Hepatocyte (in vitro differentiated cells): Measurements from ENCODE around the gene HIGD1C. TPM values are rescaled to one million over a fixed set of nuclear protein-coding genes. Genes with fewer than 3 reads are reported as not detected.

Source experiments
- DNase-seq: peaks from one replicate; pipeline ENCODE4 v3.0.0-alpha.2; 2016; ENCODE audit warnings: low spot score
- H2AFZ ChIP-seq: fragments of 200-600 bp; sonication (generic); 2 replicates; pipeline ENCODE4 v1.6.0; 2016; ENCODE audit warnings: antibody characterized with exemption, mild to moderate bottlenecking
- H3K27ac ChIP-seq: fragments of 200-600 bp; sonication (generic); 2 replicates; pipeline ENCODE4 v1.5.1; 2016; ENCODE audit warnings: mild to moderate bottlenecking
- H3K27me3 ChIP-seq: fragments of 200-600 bp; sonication (generic); 2 replicates; pipeline ENCODE4 v1.6.1; 2016
- H3K36me3 ChIP-seq: fragments of 200-600 bp; sonication (generic); replicated peaks from 2 replicates; pipeline ENCODE4 v1.5.1; 2016; ENCODE audit warnings: low read depth; ENCODE audit not compliant: insufficient read depth
- H3K4me1 ChIP-seq: fragments of 200-600 bp; sonication (generic); 2 replicates; pipeline ENCODE4 v1.5.1; 2016; ENCODE audit warnings: mild to moderate bottlenecking, moderate library complexity; ENCODE audit not compliant: insufficient read depth
- H3K4me2 ChIP-seq: fragments of 200-600 bp; sonication (generic); 2 replicates; pipeline ENCODE4 v1.6.0; 2016
- H3K4me3 ChIP-seq: fragments of 200-600 bp; sonication (generic); 2 replicates; pipeline ENCODE4 v1.5.1; 2016; ENCODE audit warnings: mild to moderate bottlenecking
- H3K79me2 ChIP-seq: fragments of 200-600 bp; sonication (generic); 2 replicates; pipeline ENCODE4 v1.6.0; 2017; ENCODE audit warnings: mild to moderate bottlenecking
- H3K9me2 ChIP-seq: fragments of 200-600 bp; sonication (generic); replicated peaks from 2 replicates; pipeline ENCODE4 v1.6.0; 2017; ENCODE audit warnings: mild to moderate bottlenecking; ENCODE audit not compliant: insufficient read depth
- H3K9me3 ChIP-seq: fragments of 200-600 bp; sonication (generic); 2 replicates; pipeline ENCODE4 v1.5.1; 2016; ENCODE audit warnings: low read depth, mild to moderate bottlenecking
- H4K20me1 ChIP-seq: fragments of 200-600 bp; sonication (generic); 2 replicates; pipeline ENCODE4 v1.6.0; 2016; ENCODE audit warnings: mild to moderate bottlenecking; ENCODE audit not compliant: insufficient read depth, poor library complexity, severe bottlenecking
- EZH2 ChIP-seq: fragments of 200-600 bp; sonication (generic); IDR thresholded peaks from 2 replicates; pipeline ENCODE4 v1.6.1; 2016; ENCODE audit warnings: antibody characterized with exemption, mild to moderate bottlenecking, borderline replicate concordance
- EZH2phosphoT487 ChIP-seq: fragments of 200-600 bp; sonication (generic); IDR thresholded peaks from one replicate; pipeline ENCODE4 v1.6.1; 2018; ENCODE audit warnings: antibody characterized with exemption, mild to moderate bottlenecking, low read depth, moderate library complexity; ENCODE audit not compliant: unreplicated experiment, severe bottlenecking
- WGBS: methylation state at CpG from one replicate; pipeline ENCODE4 v1.1.6; 2016; ENCODE audit warnings: low lambda C conversion rate; ENCODE audit errors: missing lambda C conversion rate; 5-methylcytosine and 5-hydroxymethylcytosine counted together
- polyA plus RNA-seq: library from polyadenylated mRNA; unstranded; fragments of >200 nt; fragmentation: Nextera tagmentation; extraction: Ambion mirVana; gene quantifications from 2 replicates; pipeline ENCODE4 v1.2.1, GENCODE V29; 2016
- total RNA-seq: library from RNA; depleted of rRNA; stranded (reverse); fragments of >200 nt; gene quantifications from 2 replicates; pipeline ENCODE4 v1.2.3, GENCODE V29; 2014
- TF ChIP-seq, protein P1 (sequence below): fragments of 200-600 bp; sonication (generic); IDR thresholded peaks from 2 replicates; pipeline ENCODE4 v1.5.1; 2016; ENCODE audit warnings: antibody characterized with exemption, mild to moderate bottlenecking; ENCODE audit not compliant: poor library complexity

HIGD1C gene
- total and polyA plus RNA-seq, 2 experiments from 2014 or later, result not detected

DNA sequence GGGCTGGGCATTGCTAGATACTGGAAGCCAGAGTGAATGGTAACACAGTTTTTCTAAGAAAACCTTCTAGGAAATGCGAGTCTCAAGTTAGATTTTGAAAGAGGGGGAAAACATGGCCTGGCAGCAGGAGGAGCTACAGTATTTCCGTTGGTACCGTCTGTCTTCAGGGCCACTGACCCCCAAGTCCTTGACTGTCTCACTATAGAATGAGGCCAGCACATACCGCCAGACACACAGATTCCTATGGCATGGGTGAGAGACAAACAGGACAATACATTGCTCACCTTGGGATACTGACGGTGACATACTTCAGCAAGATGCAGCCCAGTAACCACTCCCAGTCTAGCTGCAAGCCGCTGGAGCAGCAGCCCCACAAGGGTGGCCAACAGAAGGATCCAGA, 52.2 kb downstream of the HIGD1C start:
- H3K9me2 ChIP-seq, result no peaks in the 10 kb centered on the region
- H3K9me3 ChIP-seq, result no peaks in the 10 kb centered on the region
- no peak overlapping the region for H2AFZ ChIP-seq
- H3K4me1 ChIP-seq, result peaks cover 14% of the 10 kb centered on the region
- no peak overlapping the region for H3K4me3 ChIP-seq
- H3K27me3 ChIP-seq, result no peaks in the 10 kb centered on the region
- peaks cover 48% of the 10 kb centered on the region for H3K79me2 ChIP-seq
- no peak for DNase-seq
- no peaks in the 10 kb centered on the region for H4K20me1 ChIP-seq
- TF ChIP-seq, protein P1, sequence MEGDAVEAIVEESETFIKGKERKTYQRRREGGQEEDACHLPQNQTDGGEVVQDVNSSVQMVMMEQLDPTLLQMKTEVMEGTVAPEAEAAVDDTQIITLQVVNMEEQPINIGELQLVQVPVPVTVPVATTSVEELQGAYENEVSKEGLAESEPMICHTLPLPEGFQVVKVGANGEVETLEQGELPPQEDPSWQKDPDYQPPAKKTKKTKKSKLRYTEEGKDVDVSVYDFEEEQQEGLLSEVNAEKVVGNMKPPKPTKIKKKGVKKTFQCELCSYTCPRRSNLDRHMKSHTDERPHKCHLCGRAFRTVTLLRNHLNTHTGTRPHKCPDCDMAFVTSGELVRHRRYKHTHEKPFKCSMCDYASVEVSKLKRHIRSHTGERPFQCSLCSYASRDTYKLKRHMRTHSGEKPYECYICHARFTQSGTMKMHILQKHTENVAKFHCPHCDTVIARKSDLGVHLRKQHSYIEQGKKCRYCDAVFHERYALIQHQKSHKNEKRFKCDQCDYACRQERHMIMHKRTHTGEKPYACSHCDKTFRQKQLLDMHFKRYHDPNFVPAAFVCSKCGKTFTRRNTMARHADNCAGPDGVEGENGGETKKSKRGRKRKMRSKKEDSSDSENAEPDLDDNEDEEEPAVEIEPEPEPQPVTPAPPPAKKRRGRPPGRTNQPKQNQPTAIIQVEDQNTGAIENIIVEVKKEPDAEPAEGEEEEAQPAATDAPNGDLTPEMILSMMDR, result no peak
- TF ChIP-seq EZH2 (no peak), EZH2phosphoT487 (no peak)
- no peak overlapping the region for H3K4me2 ChIP-seq
- WGBS, result 79% methylated on average over 6 of the region's 6 CpGs
- no peak overlapping the region for H3K27ac ChIP-seq
- no peaks in the 10 kb centered on the region for H3K36me3 ChIP-seq

DNA sequence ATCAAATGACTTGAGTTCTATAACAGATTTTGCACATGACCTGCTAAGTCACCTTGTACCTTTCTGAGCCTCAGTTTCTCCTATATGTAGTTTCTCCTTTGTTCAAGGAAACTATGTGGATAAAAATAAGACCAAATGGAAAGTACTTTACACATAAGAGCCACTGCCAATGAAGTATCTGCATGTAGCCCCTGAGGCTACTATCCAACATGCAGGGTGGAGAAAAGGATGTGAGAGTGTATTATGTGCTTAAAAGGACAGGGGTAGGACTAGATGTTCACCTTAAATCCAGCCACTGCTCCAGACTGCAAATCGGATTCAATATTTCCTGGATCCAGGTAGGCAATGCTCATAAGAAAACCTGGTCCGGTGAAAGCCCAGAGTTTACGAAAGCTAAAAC, 52.7 kb downstream of the HIGD1C start:
- H3K4me2 ChIP-seq, result no peak overlapping the region
- WGBS, result 98% methylated on average over 3 of the region's 3 CpGs

DNA sequence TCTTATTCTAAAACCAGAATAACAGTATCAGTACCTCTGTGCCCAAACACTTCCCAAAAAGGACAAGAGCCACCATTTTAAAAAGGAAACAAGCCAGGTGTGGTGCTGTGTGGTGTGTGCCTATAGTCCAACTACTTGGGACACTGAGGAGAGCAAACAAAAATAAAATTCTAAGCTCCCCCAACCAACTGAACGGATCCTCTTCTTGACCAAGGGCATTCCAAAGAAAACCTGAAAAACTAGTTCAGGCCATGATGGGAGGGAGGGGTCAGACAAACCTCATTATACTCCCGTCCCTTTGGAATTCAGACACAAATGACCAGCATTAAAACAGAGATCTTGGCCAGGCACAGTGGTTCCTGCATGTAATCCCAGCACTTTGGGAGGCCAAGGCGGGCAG, 53.3 kb downstream of the HIGD1C start:
- Histone ChIP-seq H3K9me2 (no peaks in the 10 kb centered on the region), H3K79me2 (peaks cover 55% of the 10 kb centered on the region), H2AFZ (no peak overlapping the region), H3K4me3 (no peak overlapping the region), H4K20me1 (no peaks in the 10 kb centered on the region), H3K27me3 (no peaks in the 10 kb centered on the region), H3K9me3 (no peaks in the 10 kb centered on the region), H3K36me3 (no peaks in the 10 kb centered on the region), H3K4me2 (peak overlapping the region; percentile 15), H3K4me1 (peaks cover 18% of the 10 kb centered on the region), H3K27ac (peak overlapping the region; percentile 70)
- peak; percentile 32 for DNase-seq
- 55% methylated on average over 3 of the region's 3 CpGs for WGBS
- TF ChIP-seq, protein P1, result no peak

More for the DNA sequence above, 52.7 kb downstream of the HIGD1C start:
- Histone ChIP-seq H4K20me1 (no peaks in the 10 kb centered on the region), H3K79me2 (peaks cover 53% of the 10 kb centered on the region), H3K4me1 (peaks cover 18% of the 10 kb centered on the region), H3K27ac (peak overlapping the region; percentile 49), H3K9me3 (no peaks in the 10 kb centered on the region), H3K4me3 (no peak overlapping the region), H3K9me2 (no peaks in the 10 kb centered on the region), H3K36me3 (no peaks in the 10 kb centered on the region), H2AFZ (no peak overlapping the region), H3K27me3 (no peaks in the 10 kb centered on the region)
- DNase-seq, result no peak
- TF ChIP-seq, protein P1, result no peak
- no peak for TF ChIP-seq EZH2
- no peak for TF ChIP-seq EZH2phosphoT487
